Fibroblast of villous mesenchyme (primary cell): ENCODE results near the gene NUP210L. TPM values are rescaled to one million over a fixed set of nuclear protein-coding genes. Genes with fewer than 3 reads are reported as not detected.

Source experiments
- DNase-seq: peaks from one replicate; pipeline ENCODE4 v3.0.0-alpha.2; 2010; ENCODE audit warnings: low read depth
- H3K4me3 ChIP-seq: 2 replicates; pipeline ENCODE4 v1.5.1; 2011; ENCODE audit warnings: low read depth, mild to moderate bottlenecking, low read length
- CTCF ChIP-seq: IDR thresholded peaks from 2 replicates; pipeline ENCODE4 v1.5.1; 2012; ENCODE audit warnings: low read depth, mild to moderate bottlenecking, low read length; ENCODE audit not compliant: insufficient read depth
- total RNA-seq: library from RNA; depleted of rRNA; stranded (reverse); fragments of >200 nt; gene quantifications from 2 replicates; pipeline ENCODE4 v1.2.3, GENCODE V29; 2012

The NUP210L gene
- under 0.01 TPM in 1 of 2 replicates, not detected in the other for total RNA-seq

- DNase-seq = peak; percentile 79
- TF ChIP-seq CTCF = no peak
- H3K4me3 ChIP-seq = no peak within 1 kb of the TSS
These were observed at the start of gene NUP210L for GRCh38 chr1:154154534-154155191. NUP210L (minus strand) TSS chr1:154155073.

GRCh38 chr1:154199563-154199879 is 44.6 kb upstream of the NUP210L start:
- H3K4me3 ChIP-seq = no peak overlapping the region
- TF ChIP-seq CTCF = no peak
- no peak for DNase-seq

GRCh38 chr1:154198756-154199562 is 44.1 kb upstream of the NUP210L start:
- peak; percentile 78 for DNase-seq
- no peak overlapping the region for H3K4me3 ChIP-seq
- peak; percentile 55 for TF ChIP-seq CTCF

DNA sequence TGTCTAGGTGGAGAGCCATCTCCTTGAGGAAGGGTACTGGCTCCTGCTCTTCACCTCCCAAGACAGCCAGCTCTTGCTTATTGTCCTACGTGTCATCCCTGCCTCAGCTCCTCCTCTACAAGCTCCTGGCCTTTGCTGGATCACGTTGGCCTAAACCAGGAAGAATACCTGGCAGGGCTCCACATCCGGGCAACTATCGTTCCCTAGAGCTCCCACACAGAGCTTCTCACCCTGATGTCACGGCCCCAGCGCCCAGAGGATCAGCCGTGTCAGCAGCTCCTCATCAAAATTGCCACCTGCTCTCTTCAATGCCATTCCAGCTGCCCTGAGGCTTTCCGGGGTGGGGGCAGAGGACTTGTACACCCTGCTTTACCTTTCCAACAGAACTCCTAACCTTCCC is 38.9 kb upstream of the NUP210L start:
- H3K4me3 ChIP-seq = no peak overlapping the region
- no peak for TF ChIP-seq CTCF
- DNase-seq = no peak

GRCh38 chr1:154192476-154192875 is 37.6 kb upstream of the NUP210L start:
- no peak for TF ChIP-seq CTCF
- no peak overlapping the region for H3K4me3 ChIP-seq
- no peak for DNase-seq

DNA sequence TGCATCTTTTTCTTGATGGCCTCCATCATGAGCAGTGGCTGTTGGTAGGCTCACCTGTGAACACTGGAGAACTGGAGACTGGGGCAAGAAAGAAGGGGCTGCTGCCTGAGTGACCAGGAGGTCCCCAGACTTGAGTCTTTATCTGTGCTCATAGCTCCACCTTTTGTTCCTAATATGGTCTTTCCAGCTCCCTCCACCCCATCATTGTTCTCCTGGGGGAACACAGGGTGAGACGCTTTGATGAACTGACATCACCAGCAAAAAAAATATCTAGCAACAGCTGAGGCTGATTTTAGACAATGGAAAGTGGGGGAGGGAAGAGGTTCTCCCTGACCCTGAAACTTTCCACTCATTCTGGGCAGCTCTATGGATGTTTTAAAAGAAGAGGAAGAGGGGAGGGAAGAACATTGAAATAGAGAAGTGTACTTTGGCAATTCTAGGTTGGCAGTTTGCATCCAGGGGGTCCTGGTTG is 37.2 kb upstream of the NUP210L start, which contains the start of gene TPM3:
TPM3 (minus strand) TSS at position 111 of the 472 bp plus-strand sequence; CDS start at position 29, 82 bp downstream.
- TF ChIP-seq CTCF = no peak
- no peak for DNase-seq
- H3K4me3 ChIP-seq = no peak within 1 kb of the TSS
